Transverse colon (tissue), 4 donors: ENCODE results near the gene PVRIG. TPM values are rescaled to one million over a fixed set of nuclear protein-coding genes. Genes with fewer than 3 reads are reported as not detected.
"Not testable (repeated sequence)": the region's sequence is repeated elsewhere in the genome, so short reads cannot be mapped to it uniquely, and the experiment has no call there.

Source experiments
- DNase-seq: peaks from one replicate; pipeline ENCODE4 v3.0.0-alpha.2; 2019
- H3K27ac ChIP-seq, 4 donors: fragments of 200-600 bp; sonication (generic); 2 replicates each; pipeline ENCODE4 v1.5.1; 2016 to 2018; ENCODE audit warnings: inconsistent platforms in 4 of 4
- H3K27me3 ChIP-seq: fragments of 200-600 bp; sonication (generic); 2 replicates; pipeline ENCODE4 v1.5.1; 2017; ENCODE audit warnings: inconsistent platforms
- H3K36me3 ChIP-seq, 4 donors: fragments of 200-600 bp; sonication (generic); 2 replicates each; pipeline ENCODE4 v1.5.1; 2017 to 2019; ENCODE audit warnings: inconsistent platforms in 4 of 4
- H3K4me1 ChIP-seq, 4 donors: fragments of 200-600 bp; sonication (generic); 2 replicates each; pipeline ENCODE4 v1.5.1; 2017 to 2020; ENCODE audit warnings: inconsistent platforms in 4 of 4
- H3K4me3 ChIP-seq, 4 donors: fragments of 200-600 bp; sonication (generic); 1 replicate in 1 of 4; 2 replicates in 3 of 4; pipeline versions ENCODE4 v1.5.1 to v1.6.1; 2017 to 2019; ENCODE audit warnings: inconsistent platforms in 4 of 4
- H3K9me3 ChIP-seq, 2 donors: fragments of 200-600 bp; sonication (generic); 2 replicates each; pipeline ENCODE4 v1.5.1; 2017 to 2019; ENCODE audit warnings: inconsistent platforms in 2 of 2
- CTCF ChIP-seq, 5 experiments: fragments of 200-600 bp in 3 of 5; fragments of 450-650 bp in 2 of 5; sonication (generic) in 3 of 5; IDR thresholded peaks; 1 replicate in 2 of 5; 2 replicates in 3 of 5; pipeline ENCODE4 v1.5.1; 2016 to 2017; ENCODE audit warnings: antibody characterized with exemption in 5 of 5, inconsistent platforms in 3 of 5, mild to moderate bottlenecking in 2 of 5, moderate library complexity in 1 of 5
- EP300 ChIP-seq: sonication (generic); formaldehyde crosslinking; IDR thresholded peaks from one replicate; pipeline ENCODE4 v1.6.1; 2017; ENCODE audit warnings: antibody characterized with exemption, low read depth
- POLR2A ChIP-seq: fragments of 450-650 bp; IDR thresholded peaks from one replicate; pipeline ENCODE4 v1.6.1; 2016; ENCODE audit warnings: antibody characterized with exemption, mild to moderate bottlenecking, moderate library complexity
- POLR2AphosphoS5 ChIP-seq, 3 donors: sonication (generic); formaldehyde crosslinking; IDR thresholded peaks; one replicate each; pipeline ENCODE4 v1.6.1; 2016; ENCODE audit warnings: antibody characterized with exemption in 3 of 3
- WGBS, 2 donors: methylation state at CpG; one replicate each; pipeline ENCODE4 v1.1.5; 2018; ENCODE audit warnings: low coverage in 1 of 2; 5-methylcytosine and 5-hydroxymethylcytosine counted together
- in situ Hi-C, 4 donors: fragments of 200-750 bp; cut with MboI; loops; one replicate each; pipeline versions ENCODE4 v1.15.0 to v1.15.1; 2017; ENCODE audit warnings: low sequenced_read_pairs in 3 of 4, low pct_ligation_motif_present in 1 of 4, low pct_unique_long_range_greater_than_20kb in 1 of 4
- intact Hi-C: fragments of 100-400 bp; cut with DNase I; formaldehyde crosslinking; loops from one replicate; pipeline ENCODE4 v1.15.1; 2023; ENCODE audit warnings: low total_unique reads
- total RNA-seq, 4 donors: library from RNA; depleted of rRNA; stranded (reverse); fragments of >200 nt; gene quantifications; one replicate each; pipeline ENCODE4 v1.1.0, GENCODE V29; 2016

PVRIG gene
- total RNA-seq, 4 donors from 2014 or later = 2.2 to 4.3 TPM; not detected in 2

- Histone ChIP-seq H3K4me3 (peak within 1 kb of the TSS; percentile 34 to 63 (median 48)), H3K4me1 (peaks cover 8 to 15% (median 14%) of the 10 kb centered on the region in 4 donors), H3K27me3 (no peaks in the 10 kb centered on the region), H3K9me3 (no peaks in the 10 kb centered on the region), H3K36me3 (no peaks in the 10 kb centered on the region), H3K27ac (peak within 1 kb of the TSS; percentile 33 to 53 (median 42))
- intact Hi-C loops = no loop called here
- TF ChIP-seq EP300 = no peak
- in situ Hi-C loops = no loop called here
- 14% methylated on average over 68 of the region's 78 CpGs; no CpG with 5 or more reads in 1 of the 2 donors for WGBS, 2 donors
- DNase-seq = peak; percentile 97
These were observed 42.4 kb upstream of the PVRIG start, which contains the start of the genes GPC2 and STAG3 for GRCh38 chr7:100177045-100178001. GPC2 (minus strand) TSS chr7:100177381; CDS start chr7:100177199, 182 bp downstream. STAG3 (plus strand) TSS chr7:100177918; CDS start chr7:100180557, 2,639 bp downstream.

- H3K27ac ChIP-seq, intact Hi-C loops, in situ Hi-C loops, DNase-seq, H3K27me3 ChIP-seq, H3K36me3 ChIP-seq, H3K9me3 ChIP-seq, H3K4me3 ChIP-seq: not testable (repeated sequence)
- peaks cover 8 to 15% (median 14%) of the 10 kb centered on the region in 4 donors for H3K4me1 ChIP-seq
- 99 to 100% methylated on average over 1 to 3 of the region's 3 CpGs for WGBS, 2 donors
These were observed 39.7 kb upstream of the PVRIG start for GRCh38 chr7:100180084-100180483.

- DNase-seq, in situ Hi-C loops, H3K4me3 ChIP-seq, H3K27me3 ChIP-seq, H3K9me3 ChIP-seq, intact Hi-C loops, H3K4me1 ChIP-seq, H3K36me3 ChIP-seq, H3K27ac ChIP-seq: not testable (repeated sequence)
- 20 to 84% methylated on average over 1 to 6 of the region's 6 CpGs for WGBS, 2 donors
These were observed 37.1 kb upstream of the PVRIG start for GRCh38 chr7:100182616-100183015.

- H3K9me3 ChIP-seq, H3K36me3 ChIP-seq, in situ Hi-C loops, intact Hi-C loops, DNase-seq, H3K4me3 ChIP-seq, H3K27ac ChIP-seq, H3K27me3 ChIP-seq, H3K4me1 ChIP-seq: not testable (repeated sequence)
- whole genome bisulfite sequencing, 2 donors = 75% methylated on average over 6 of the region's 6 CpGs; no CpG with 5 or more reads in 1 of the 2 donors
These were observed 36.7 kb upstream of the PVRIG start for GRCh38 chr7:100183090-100183489.

GRCh38 chr7:100185726-100186125, 34.0 kb upstream of the PVRIG start:
- Histone ChIP-seq H3K4me3 (no peak overlapping the region), H3K4me1 (peaks cover 0 to 3% (median 0%) of the 10 kb centered on the region in 4 donors), H3K27ac (no peak overlapping the region), H3K9me3 (no peaks in the 10 kb centered on the region), H3K36me3 (no peaks in the 10 kb centered on the region), H3K27me3 (no peaks in the 10 kb centered on the region)
- no peak for DNase-seq
- in situ Hi-C loops = no loop called here
- 53 to 83% methylated on average over 1 to 2 of the region's 2 CpGs for WGBS, 2 donors
- TF ChIP-seq EP300 = no peak
- TF ChIP-seq CTCF (IDR thresholded peaks at IDR 0.05) = no peak
- TF ChIP-seq POLR2A = no peak
- no peak for TF ChIP-seq POLR2AphosphoS5 (IDR thresholded peaks at IDR 0.05)
- intact Hi-C loops = no loop called here

- H3K4me3 ChIP-seq = no peak overlapping the region
- intact Hi-C loops (no loop called here), in situ Hi-C loops (no loop called here)
- TF ChIP-seq POLR2A (no peak), POLR2AphosphoS5 (IDR thresholded peaks at IDR 0.05) (no peak), CTCF (IDR thresholded peaks at IDR 0.05) (no peak), EP300 (no peak)
- DNase-seq = no peak
- peaks cover 0 to 8% (median 2%) of the 10 kb centered on the region in 4 donors for H3K4me1 ChIP-seq
- H3K27me3 ChIP-seq = no peaks in the 10 kb centered on the region
- H3K27ac ChIP-seq = no peak overlapping the region
- no peaks in the 10 kb centered on the region for H3K36me3 ChIP-seq
- WGBS, 2 donors = 51 to 83% methylated on average over 2 to 3 of the region's 3 CpGs
- no peaks in the 10 kb centered on the region for H3K9me3 ChIP-seq
These were observed 30.7 kb upstream of the PVRIG start for GRCh38 chr7:100189061-100189460.
